ENCODE results near the gene RHOV.

DNA sequence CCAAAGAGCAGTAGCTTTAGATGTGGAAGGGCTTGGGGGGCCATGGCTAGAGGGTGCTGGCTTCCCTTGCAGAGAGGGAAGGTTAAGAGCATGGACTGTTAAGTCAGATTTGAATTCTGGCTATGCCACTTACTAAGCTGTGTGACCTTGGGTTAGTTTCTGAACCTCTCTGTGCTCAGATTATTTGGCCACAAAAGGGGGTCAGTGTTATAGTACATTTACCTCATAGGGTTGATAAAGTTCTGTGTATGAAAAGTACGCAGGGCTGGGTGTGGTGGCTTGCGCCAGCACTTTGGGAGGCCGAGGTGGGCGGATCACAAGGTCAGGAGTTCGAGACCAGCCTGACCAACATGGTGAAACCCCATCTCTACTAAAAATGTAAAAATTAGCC, 27.0 kb upstream of the RHOV start:
- no peak for TF ChIP-seq EZH2phosphoT487 (IDR thresholded peaks at IDR 0.05; ENCODE audit: insufficient read depth, low read depth)
- TF ChIP-seq EZH2 (IDR thresholded peaks at IDR 0.05; ENCODE audit: insufficient read depth, poor library complexity, severe bottlenecking) = no peak

Measured in GM23248 (cell line).